Lower leg skin (tissue), 3 donors: ENCODE measurements around the gene SLC25A30.

ENCODE experiments used
- POLR2A ChIP-seq, 2 donors: fragments of 450-650 bp; IDR thresholded peaks; one replicate each; pipeline ENCODE4 v1.6.1; 2016 to 2017; ENCODE audit warnings: antibody characterized with exemption in 2 of 2, mild to moderate bottlenecking in 1 of 2, moderate library complexity in 1 of 2
- TF ChIP-seq, protein P1 (sequence below), 3 donors: fragments of 450-650 bp; IDR thresholded peaks; one replicate each; pipeline ENCODE4 v1.5.1; 2016; ENCODE audit warnings: antibody characterized with exemption in 3 of 3, mild to moderate bottlenecking in 3 of 3, moderate library complexity in 2 of 3

DNA sequence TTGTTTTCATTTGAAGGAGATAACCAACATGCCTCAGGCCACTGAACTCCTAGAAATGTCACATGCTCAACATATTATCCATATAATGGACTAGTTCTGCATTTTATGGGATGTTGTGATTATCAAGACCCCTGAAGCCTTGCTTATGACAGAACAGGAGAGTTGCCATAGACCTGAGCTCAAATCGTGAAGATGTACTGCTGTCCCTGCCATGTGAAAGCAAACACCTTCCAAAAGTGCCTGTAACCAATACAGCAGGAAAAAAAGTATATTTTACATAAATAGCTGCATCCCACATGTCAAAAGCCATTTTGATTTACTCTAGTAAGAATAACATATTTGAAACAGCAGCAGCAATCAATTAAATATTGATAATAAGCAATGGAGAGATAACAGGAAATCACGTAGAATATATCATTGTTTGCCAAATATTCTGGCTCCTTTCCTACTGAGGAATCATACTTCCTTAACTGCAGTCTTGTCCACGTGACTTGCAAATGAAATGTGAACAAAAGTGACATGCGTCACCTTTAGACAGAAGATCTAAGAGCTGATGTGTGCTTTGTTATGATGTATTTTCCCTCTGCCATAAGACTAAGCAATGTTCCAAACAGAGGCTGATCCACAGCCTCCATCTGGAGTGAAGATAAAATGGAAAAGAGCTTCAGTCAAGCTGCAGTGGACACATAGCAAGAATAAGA is 33.5 kb downstream of the SLC25A30 start:
- TF ChIP-seq, protein P1, sequence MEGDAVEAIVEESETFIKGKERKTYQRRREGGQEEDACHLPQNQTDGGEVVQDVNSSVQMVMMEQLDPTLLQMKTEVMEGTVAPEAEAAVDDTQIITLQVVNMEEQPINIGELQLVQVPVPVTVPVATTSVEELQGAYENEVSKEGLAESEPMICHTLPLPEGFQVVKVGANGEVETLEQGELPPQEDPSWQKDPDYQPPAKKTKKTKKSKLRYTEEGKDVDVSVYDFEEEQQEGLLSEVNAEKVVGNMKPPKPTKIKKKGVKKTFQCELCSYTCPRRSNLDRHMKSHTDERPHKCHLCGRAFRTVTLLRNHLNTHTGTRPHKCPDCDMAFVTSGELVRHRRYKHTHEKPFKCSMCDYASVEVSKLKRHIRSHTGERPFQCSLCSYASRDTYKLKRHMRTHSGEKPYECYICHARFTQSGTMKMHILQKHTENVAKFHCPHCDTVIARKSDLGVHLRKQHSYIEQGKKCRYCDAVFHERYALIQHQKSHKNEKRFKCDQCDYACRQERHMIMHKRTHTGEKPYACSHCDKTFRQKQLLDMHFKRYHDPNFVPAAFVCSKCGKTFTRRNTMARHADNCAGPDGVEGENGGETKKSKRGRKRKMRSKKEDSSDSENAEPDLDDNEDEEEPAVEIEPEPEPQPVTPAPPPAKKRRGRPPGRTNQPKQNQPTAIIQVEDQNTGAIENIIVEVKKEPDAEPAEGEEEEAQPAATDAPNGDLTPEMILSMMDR (IDR thresholded peaks at IDR 0.05) = no peak
- TF ChIP-seq POLR2A (IDR thresholded peaks at IDR 0.05) = no peak
